DND-41 (cell line): ENCODE measurements around the gene LAMB3.

Experiments used
- CTCF ChIP-seq: IDR thresholded peaks from 2 replicates; pipeline ENCODE4 v1.5.1; 2012; ENCODE audit warnings: borderline replicate concordance, low read length, moderate library complexity, mild to moderate bottlenecking; ENCODE audit not compliant: poor library complexity, severe bottlenecking; ENCODE audit errors: extremely low read depth
- EZH2 ChIP-seq: IDR thresholded peaks from 3 replicates; pipeline ENCODE4 v1.6.1; 2012; ENCODE audit warnings: borderline replicate concordance, low read depth, mild to moderate bottlenecking, moderate library complexity, low read length, inconsistent platforms; ENCODE audit not compliant: severe bottlenecking

GRCh38 chr1:209598227-209598626, 54.0 kb downstream of the LAMB3 start:
- TF ChIP-seq EZH2 (no peak), CTCF (no peak)
